ENCODE results near the gene EEA1. TPM values are rescaled to one million over a fixed set of nuclear protein-coding genes. Genes with fewer than 3 reads are reported as not detected.

EEA1 gene
- total and polyA plus RNA-seq, 2 of the 4 experiments (the other 2 are of a cell fraction): 4.6 to 12.5 TPM

GRCh38 chr12:92779902-92780301 is 149.2 kb downstream of the EEA1 start:
- Histone ChIP-seq H2AFZ (replicated peaks; ENCODE audit: low read length, poor library complexity) (no peak overlapping the region), H3K79me1 (ENCODE audit: low read depth in 1 of 2, low read length in 2 of 2) (peaks cover 0 to 14% of the 10 kb centered on the region in 2 experiments; a peak in 2 of 4 replicates), H3K18ac (ENCODE audit: low read depth, low read length) (no peak overlapping the region), H2BK20ac (ENCODE audit: low read depth, low read length) (no peak overlapping the region), H2BK120ac (ENCODE audit: low read depth, low read length) (no peak overlapping the region), H2BK15ac (ENCODE audit: low read depth, low read length) (no peak overlapping the region), H4K91ac (ENCODE audit: insufficient read depth, low read depth, low read length) (no peak overlapping the region), H3K4me1 (ENCODE audit: control insufficient read depth, insufficient read depth, low read length) (peaks cover 10% of the 10 kb centered on the region), H3K9me3 (ENCODE audit: control insufficient read depth, insufficient read depth, low read length) (no peaks in the 10 kb centered on the region), H3K56ac (ENCODE audit: extremely low read depth, insufficient read depth, low read length) (no peak overlapping the region), H3K27ac (ENCODE audit: insufficient read depth, low read length) (no peak overlapping the region), H2BK5ac (ENCODE audit: low read depth, low read length, poor library complexity, severe bottlenecking) (no peak overlapping the region), H3K4me3 (ENCODE audit: insufficient read depth, low read depth, low read length) (no peak overlapping the region), H3K27me3 (ENCODE audit: control insufficient read depth, insufficient read depth, low read length) (no peaks in the 10 kb centered on the region), H3K23ac (ENCODE audit: low read depth, low read length) (no peak overlapping the region), H2AK5ac (ENCODE audit: low read depth, low read length) (no peak overlapping the region), H3K4me2 (ENCODE audit: low read depth, low read length) (no peak overlapping the region), H4K20me1 (ENCODE audit: insufficient read depth, low read length) (no peaks in the 10 kb centered on the region), H4K8ac (ENCODE audit: low read depth in 2 of 2, low read length in 2 of 2) (no peak overlapping the region), H4K5ac (ENCODE audit: low read depth, low read length) (no peak overlapping the region), H3K9ac (ENCODE audit: low read depth, low read length) (no peak overlapping the region), H3K14ac (replicated peaks; ENCODE audit: low read depth, low read length) (no peak overlapping the region), H2AK9ac (replicated peaks; ENCODE audit: low read depth, low read length, poor library complexity) (no peak overlapping the region), H3K9me1 (ENCODE audit: insufficient read depth, low read length) (0 out of 2 replicates have a peak, but pooled peaks cover 2% of the 10 kb centered on the region), H3K4ac (ENCODE audit: low read depth, low read length) (no peak overlapping the region), H3K36me3 (ENCODE audit: control insufficient read depth, insufficient read depth, low read length) (peaks cover 20% of the 10 kb centered on the region)
- ATAC-seq (ENCODE audit: low read depth): no peak
- intact Hi-C loops (cut with micrococcal nuclease): no loop called here
- CTCF ChIA-PET: no interaction called here
- no CpG with 5 or more reads among the region's 1 CpG for WGBS, 2 experiments (ENCODE audit: extremely low coverage in 2 of 2, insufficient read length in 1 of 2)
- DNase-seq: no peak
- in situ Hi-C loops (cut with MboI; ENCODE audit: low sequenced_read_pairs): loop anchor here (25.0 kb wide), 1 partner anchor 632 kb away; no protein-coding TSS in a partner anchor
- TF ChIP-seq FOS (IDR thresholded peaks at IDR 0.05; ENCODE audit: low read depth, low read length) (no peak), MAZ (IDR thresholded peaks at IDR 0.05; ENCODE audit: borderline replicate concordance, low read depth, low read length) (no peak), BHLHE40 (IDR thresholded peaks at IDR 0.05; ENCODE audit: low read depth, low read length) (no peak), CEBPB (IDR thresholded peaks at IDR 0.05; ENCODE audit: low read depth, low read length) (peak; percentile 82), CTCF (conservative IDR thresholded peaks at IDR 0.05; ENCODE audit: low read depth, low read length) (no peak), CHD1 (IDR thresholded peaks at IDR 0.05; ENCODE audit: low read depth, low read length) (no peak), RAD21 (IDR thresholded peaks at IDR 0.05; ENCODE audit: low read length) (no peak)
- TF ChIP-seq, protein P1, sequence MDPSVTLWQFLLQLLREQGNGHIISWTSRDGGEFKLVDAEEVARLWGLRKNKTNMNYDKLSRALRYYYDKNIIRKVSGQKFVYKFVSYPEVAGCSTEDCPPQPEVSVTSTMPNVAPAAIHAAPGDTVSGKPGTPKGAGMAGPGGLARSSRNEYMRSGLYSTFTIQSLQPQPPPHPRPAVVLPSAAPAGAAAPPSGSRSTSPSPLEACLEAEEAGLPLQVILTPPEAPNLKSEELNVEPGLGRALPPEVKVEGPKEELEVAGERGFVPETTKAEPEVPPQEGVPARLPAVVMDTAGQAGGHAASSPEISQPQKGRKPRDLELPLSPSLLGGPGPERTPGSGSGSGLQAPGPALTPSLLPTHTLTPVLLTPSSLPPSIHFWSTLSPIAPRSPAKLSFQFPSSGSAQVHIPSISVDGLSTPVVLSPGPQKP (IDR thresholded peaks at IDR 0.05; ENCODE audit: borderline replicate concordance, low read depth, low read length): no peak
- dilution Hi-C loops (cut with HindIII; ENCODE audit: low sequenced_read_pairs, unreplicated experiment): no loop called here
- POLR2A ChIA-PET (ENCODE audit: unreplicated experiment): no interaction called here
- BruUV-seq (replicated peaks): no TSS peak
